GM18517 (cell line): ENCODE data around the gene CCNJL.

Experiments
- ATAC-seq: cut with Tn5 transposase; IDR thresholded peaks from one replicate; pipeline ENCODE4 v1.9.1; 2021; ENCODE audit warnings: mild to moderate bottlenecking, moderate library complexity; ENCODE audit not compliant: unreplicated experiment

Gene CCNJL

GRCh38 chr5:160333721-160334120, 21.4 kb upstream of the CCNJL start:
- no peak for ATAC-seq

- ATAC-seq, result no peak
These were observed 17.8 kb upstream of the CCNJL start for GRCh38 chr5:160330212-160330611.

GRCh38 chr5:160327818-160328217, 15.5 kb upstream of the CCNJL start:
- no peak for ATAC-seq

GRCh38 chr5:160326981-160327380, 14.6 kb upstream of the CCNJL start:
- no peak for ATAC-seq

- ATAC-seq, result no peak
These were observed 13.4 kb upstream of the CCNJL start for GRCh38 chr5:160325716-160326115.

- no peak for ATAC-seq
These were observed 12.5 kb upstream of the CCNJL start for GRCh38 chr5:160324886-160325285.

GRCh38 chr5:160318409-160318808, 6.0 kb upstream of the CCNJL start:
- no peak for ATAC-seq

GRCh38 chr5:160317434-160317833, 5.1 kb upstream of the CCNJL start:
- ATAC-seq, result no peak

GRCh38 chr5:160315968-160316367, 3.6 kb upstream of the CCNJL start:
- ATAC-seq, result no peak

GRCh38 chr5:160312960-160313727, 780 bp upstream of the CCNJL start:
- no peak for ATAC-seq

- ATAC-seq, result no peak
These were observed 752 bp downstream of the CCNJL start for GRCh38 chr5:160311491-160312133.

GRCh38 chr5:160310552-160311295, 1.6 kb downstream of the CCNJL start:
- ATAC-seq, result no peak

- ATAC-seq, result no peak
These were observed 2.2 kb downstream of the CCNJL start for GRCh38 chr5:160310140-160310539.

- no peak for ATAC-seq
These were observed 5.7 kb downstream of the CCNJL start for GRCh38 chr5:160306696-160307095.

- no peak for ATAC-seq
These were observed 7.0 kb downstream of the CCNJL start for GRCh38 chr5:160305319-160305718.

GRCh38 chr5:160303690-160304089, 8.7 kb downstream of the CCNJL start:
- no peak for ATAC-seq

GRCh38 chr5:160298189-160298588, 14.2 kb downstream of the CCNJL start:
- no peak for ATAC-seq

GRCh38 chr5:160297776-160298175, 14.6 kb downstream of the CCNJL start:
- ATAC-seq, result no peak

- no peak for ATAC-seq
These were observed 15.4 kb downstream of the CCNJL start for GRCh38 chr5:160297004-160297403.

GRCh38 chr5:160296496-160296895, 15.9 kb downstream of the CCNJL start:
- ATAC-seq, result no peak

GRCh38 chr5:160293901-160294561, 18.3 kb downstream of the CCNJL start:
- ATAC-seq, result no peak
